GM12801 (cell line): ENCODE measurements around the gene GPR21.

Source experiments
- TF ChIP-seq, protein P1 (sequence below): IDR thresholded peaks from one replicate; pipeline ENCODE4 v1.5.1; 2011; ENCODE audit warnings: control low read depth; ENCODE audit not compliant: insufficient read length; ENCODE audit errors: extremely low read depth

GPR21 gene, protein sequence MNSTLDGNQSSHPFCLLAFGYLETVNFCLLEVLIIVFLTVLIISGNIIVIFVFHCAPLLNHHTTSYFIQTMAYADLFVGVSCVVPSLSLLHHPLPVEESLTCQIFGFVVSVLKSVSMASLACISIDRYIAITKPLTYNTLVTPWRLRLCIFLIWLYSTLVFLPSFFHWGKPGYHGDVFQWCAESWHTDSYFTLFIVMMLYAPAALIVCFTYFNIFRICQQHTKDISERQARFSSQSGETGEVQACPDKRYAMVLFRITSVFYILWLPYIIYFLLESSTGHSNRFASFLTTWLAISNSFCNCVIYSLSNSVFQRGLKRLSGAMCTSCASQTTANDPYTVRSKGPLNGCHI

DNA sequence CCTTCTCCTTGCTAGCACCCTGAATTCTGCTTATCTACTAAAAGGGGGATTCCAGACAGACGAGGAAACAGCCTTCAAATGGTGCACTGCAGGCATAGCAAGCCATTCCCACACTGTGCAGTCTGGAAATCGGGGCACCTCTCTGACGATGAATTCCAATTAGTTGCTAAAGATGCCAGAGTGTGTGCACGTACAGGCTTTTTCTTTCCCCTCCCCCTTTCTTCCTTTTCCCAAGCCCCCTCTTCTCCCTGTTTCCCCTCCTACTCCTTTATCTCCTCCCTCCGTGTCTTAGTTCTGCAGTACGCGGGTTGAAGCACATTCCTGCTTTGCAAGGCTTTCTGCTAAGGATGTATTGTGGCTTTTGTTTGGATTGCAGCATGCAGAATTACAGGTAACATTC lies at the start of gene GPR21:
TSS of gene GPR21 (plus strand) at position 316 of the 400 bp plus-strand sequence. CDS start 900 bp downstream, outside the sequence.
- TF ChIP-seq, protein P1, sequence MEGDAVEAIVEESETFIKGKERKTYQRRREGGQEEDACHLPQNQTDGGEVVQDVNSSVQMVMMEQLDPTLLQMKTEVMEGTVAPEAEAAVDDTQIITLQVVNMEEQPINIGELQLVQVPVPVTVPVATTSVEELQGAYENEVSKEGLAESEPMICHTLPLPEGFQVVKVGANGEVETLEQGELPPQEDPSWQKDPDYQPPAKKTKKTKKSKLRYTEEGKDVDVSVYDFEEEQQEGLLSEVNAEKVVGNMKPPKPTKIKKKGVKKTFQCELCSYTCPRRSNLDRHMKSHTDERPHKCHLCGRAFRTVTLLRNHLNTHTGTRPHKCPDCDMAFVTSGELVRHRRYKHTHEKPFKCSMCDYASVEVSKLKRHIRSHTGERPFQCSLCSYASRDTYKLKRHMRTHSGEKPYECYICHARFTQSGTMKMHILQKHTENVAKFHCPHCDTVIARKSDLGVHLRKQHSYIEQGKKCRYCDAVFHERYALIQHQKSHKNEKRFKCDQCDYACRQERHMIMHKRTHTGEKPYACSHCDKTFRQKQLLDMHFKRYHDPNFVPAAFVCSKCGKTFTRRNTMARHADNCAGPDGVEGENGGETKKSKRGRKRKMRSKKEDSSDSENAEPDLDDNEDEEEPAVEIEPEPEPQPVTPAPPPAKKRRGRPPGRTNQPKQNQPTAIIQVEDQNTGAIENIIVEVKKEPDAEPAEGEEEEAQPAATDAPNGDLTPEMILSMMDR = no peak

DNA sequence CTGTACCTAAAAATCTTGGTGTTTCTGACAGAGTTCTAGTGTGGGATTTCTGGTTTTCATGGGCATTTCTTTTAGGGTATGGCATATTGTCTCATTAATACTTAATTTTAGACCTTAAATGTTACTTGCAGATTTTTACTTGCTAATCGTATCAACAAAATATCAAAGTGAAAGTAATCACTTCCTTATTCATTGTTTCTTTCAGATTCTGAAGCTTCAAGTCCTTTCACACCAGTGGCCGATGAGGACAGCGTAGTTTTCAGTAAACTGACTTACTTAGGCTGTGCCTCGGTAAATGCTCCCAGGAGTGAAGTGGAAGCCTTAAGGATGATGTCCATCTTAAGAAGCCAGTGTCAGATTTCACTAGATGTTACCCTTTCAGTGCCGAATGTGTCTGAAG lies 47.5 kb upstream of the GPR21 start:
- TF ChIP-seq, protein P1 = no peak

DNA sequence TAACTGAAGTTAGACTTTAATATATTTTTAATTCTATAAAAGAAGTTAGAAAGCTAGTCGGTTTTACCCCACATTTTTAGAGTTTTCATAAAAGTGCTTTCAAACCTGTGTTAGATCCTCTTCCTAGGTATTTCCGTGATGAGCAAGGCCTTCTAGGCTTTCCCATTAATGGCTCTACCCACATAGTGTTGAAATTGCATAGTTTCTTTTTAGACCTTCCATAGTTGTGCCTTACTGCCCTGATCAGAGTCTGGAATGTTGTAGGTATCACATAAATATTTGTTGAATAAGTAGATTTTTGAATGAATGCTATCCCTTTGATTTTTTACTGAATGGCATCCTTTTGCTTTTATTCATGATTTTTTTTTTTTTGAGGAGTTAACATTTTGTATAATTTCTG lies 45.3 kb upstream of the GPR21 start:
- TF ChIP-seq, protein P1 = no peak

DNA sequence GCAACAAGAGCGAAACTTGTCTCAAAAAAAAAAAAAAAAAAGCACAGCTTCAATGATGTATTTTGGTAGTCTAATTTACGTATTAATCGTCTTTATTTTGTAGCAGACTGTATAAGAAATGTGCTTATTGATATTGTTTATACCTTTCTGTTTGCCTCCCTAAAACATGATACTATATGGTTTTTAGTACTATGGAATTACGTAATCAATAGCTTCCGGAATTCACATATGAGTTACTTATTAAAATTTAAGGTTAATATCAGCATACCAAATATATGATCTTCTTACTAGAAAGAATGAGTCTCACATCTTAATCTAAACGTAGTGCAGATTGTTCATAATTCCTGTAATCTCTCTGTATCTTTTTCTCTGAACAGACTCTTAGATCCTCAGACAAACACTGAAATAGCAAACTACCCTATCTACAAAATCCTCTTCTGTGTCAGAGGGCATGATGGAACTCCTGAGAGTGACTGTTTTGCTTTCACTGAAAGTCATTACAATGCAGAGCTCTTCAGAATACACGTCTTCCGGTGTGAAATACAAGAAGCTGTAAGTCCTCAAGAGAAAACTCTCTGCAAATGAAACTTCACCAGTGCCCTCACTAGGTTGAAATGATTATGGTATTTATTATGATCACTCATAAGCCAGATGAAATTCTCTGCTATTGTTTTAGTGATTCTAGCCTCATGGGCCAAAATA lies 44.4 kb upstream of the GPR21 start:
- TF ChIP-seq, protein P1 = no peak

DNA sequence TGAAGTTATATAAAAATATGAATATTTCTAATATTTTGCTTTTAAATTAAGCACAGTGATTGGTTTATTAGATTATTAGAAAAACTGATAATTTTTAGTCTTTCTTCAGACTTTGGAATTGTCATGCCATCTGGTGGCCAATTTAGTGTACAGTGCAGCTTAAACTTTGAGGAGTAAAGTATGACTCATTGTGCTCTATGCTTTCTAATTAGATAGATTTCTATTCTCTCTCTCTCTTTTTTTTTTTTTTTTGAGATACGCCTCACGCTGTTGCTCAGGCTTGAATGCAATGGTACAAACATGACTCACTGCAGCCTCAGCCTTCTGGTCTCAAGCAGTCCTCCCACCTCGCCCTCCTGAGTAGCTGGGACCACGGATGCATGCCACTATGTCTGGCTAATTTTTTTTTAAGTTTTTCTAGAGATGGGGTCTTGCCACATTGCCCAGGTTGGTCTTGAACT lies 42.1 kb upstream of the GPR21 start:
- TF ChIP-seq, protein P1 = no peak

DNA sequence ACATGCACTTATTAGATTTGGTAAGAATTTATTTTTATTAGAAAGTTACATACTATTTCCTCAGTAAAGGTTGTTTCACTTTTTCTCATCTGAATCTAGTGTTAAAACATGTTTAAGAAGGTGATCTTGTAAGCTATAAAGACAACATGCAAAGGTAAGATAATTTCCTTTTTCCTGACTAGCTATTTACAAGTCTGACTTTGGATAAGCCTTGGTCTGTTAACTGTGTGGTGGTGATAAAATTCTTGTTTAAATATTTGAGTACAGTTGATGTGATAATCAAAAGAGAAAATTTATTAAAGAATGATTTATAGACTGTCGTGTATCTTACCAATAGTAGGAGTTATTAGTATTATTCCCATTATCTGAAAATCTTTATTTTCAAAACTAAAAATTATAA lies 36.9 kb upstream of the GPR21 start:
- TF ChIP-seq, protein P1 = no peak

DNA sequence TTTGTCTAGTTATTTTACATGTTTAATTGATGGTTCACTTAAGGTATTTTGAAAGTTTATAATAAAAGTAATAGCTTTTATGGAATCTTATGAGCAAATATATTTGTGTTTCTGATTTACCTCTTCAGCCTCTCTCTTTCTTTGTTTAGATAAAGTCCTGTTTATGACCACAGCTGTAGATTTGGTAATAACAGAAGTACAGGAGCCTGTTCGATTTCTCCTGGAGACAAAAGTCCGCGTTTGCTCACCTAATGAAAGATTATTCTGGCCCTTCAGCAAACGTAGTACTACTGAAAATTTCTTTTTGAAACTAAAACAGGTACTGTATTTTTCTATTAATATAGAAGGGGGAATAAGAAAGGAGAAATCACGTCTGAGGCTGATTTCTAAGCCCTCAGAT lies 35.0 kb upstream of the GPR21 start:
- TF ChIP-seq, protein P1 = no peak
